SK-N-SH (cell line): Measurements from ENCODE around the gene THSD4. TPM values are rescaled to one million over a fixed set of nuclear protein-coding genes. Genes with fewer than 3 reads are reported as not detected.

Source experiments
- CTCF ChIA-PET: fragments of 300-600, 350-600 bp; formaldehyde crosslinking; extraction: SDS; loops from one replicate; lab custom pipeline; 2021; lab: Yijun Ruan, JAX
- POLR2A ChIA-PET: fragments of 350-600 bp; sonication (Branson Sonifier 250); formaldehyde crosslinking; extraction: SDS; loops from one replicate; lab custom pipeline; 2020; ENCODE audit warnings: antibody characterized with exemption, inconsistent platforms; lab: Yijun Ruan, JAX
- DNase-seq: peaks from one replicate; pipeline ENCODE4 v3.0.0; 2012
- H2AFZ ChIP-seq: fragments of 200-600 bp; sonication (generic); 2 replicates; pipeline ENCODE4 v1.8.1; 2016; ENCODE audit warnings: antibody characterized with exemption, mild to moderate bottlenecking, low read depth
- H3F3A ChIP-seq: fragments of 200-600 bp; sonication (generic); replicated peaks from 2 replicates; pipeline ENCODE3; 2016; ENCODE audit warnings: antibody characterized with exemption, mild to moderate bottlenecking; ENCODE audit not compliant: insufficient read depth
- H3K27ac ChIP-seq, 2 experiments: fragments of 200-500 bp in 1 of 2; fragments of 200-600 bp in 1 of 2; sonication (Bioruptor generic) in 1 of 2; sonication (generic), shearing (Covaris generic) in 1 of 2; 2 replicates each; pipeline versions ENCODE4 v1.5.1 to v1.6.1; 2014 to 2016; ENCODE audit warnings: low read depth in 2 of 2, inconsistent platforms in 1 of 2, low read length in 1 of 2, mild to moderate bottlenecking in 1 of 2, mixed read lengths in 1 of 2
- H3K27me3 ChIP-seq: fragments of 200-600 bp; sonication (generic), shearing (Covaris generic); 2 replicates; pipeline ENCODE4 v1.6.1; 2016; ENCODE audit warnings: mixed run types; ENCODE audit not compliant: insufficient read depth
- H3K36me3 ChIP-seq, 2 experiments: fragments of 200-500 bp in 1 of 2; fragments of 200-600 bp in 1 of 2; sonication (Bioruptor generic) in 1 of 2; sonication (generic) in 1 of 2; replicated peaks in 1 of 2; 2 replicates each; pipeline versions ENCODE3 to v1.5.1; 2014 to 2016; ENCODE audit warnings: low read length in 1 of 2, mild to moderate bottlenecking in 1 of 2; ENCODE audit not compliant: insufficient read depth in 2 of 2, control insufficient read depth in 1 of 2
- H3K4me1 ChIP-seq, 2 experiments: fragments of 200-500 bp in 1 of 2; fragments of 200-600 bp in 1 of 2; sonication (Bioruptor generic) in 1 of 2; sonication (generic), shearing (Covaris generic) in 1 of 2; 2 replicates each; pipeline versions ENCODE4 v1.5.1 to v1.6.1; 2014 to 2016; ENCODE audit warnings: low read depth in 1 of 2, low read length in 1 of 2, mixed run types in 1 of 2; ENCODE audit not compliant: insufficient read depth in 2 of 2, control insufficient read depth in 1 of 2
- H3K4me2 ChIP-seq: fragments of 200-600 bp; sonication (generic), shearing (Covaris generic); 2 replicates; pipeline ENCODE4 v1.6.1; 2017; ENCODE audit warnings: mixed run types
- H3K4me3 ChIP-seq, 2 experiments: fragments of 200-500 bp in 1 of 2; fragments of 200-600 bp in 1 of 2; sonication (Bioruptor generic) in 1 of 2; sonication (generic), shearing (Covaris generic) in 1 of 2; 2 replicates each; pipeline versions ENCODE4 v1.5.1 to v1.8.1; 2014 to 2016; ENCODE audit warnings: low read depth in 2 of 2, inconsistent platforms in 1 of 2, low read length in 1 of 2, mild to moderate bottlenecking in 1 of 2, mixed read lengths in 1 of 2, moderate library complexity in 1 of 2
- H3K79me2 ChIP-seq: fragments of 200-600 bp; sonication (generic); 2 replicates; pipeline ENCODE4 v1.8.1; 2017; ENCODE audit warnings: mild to moderate bottlenecking; ENCODE audit not compliant: insufficient read depth
- H3K9ac ChIP-seq: fragments of 200-600 bp; sonication (generic); 2 replicates; pipeline ENCODE4 v1.6.1; 2017; ENCODE audit warnings: mixed run types
- H3K9me2 ChIP-seq: fragments of 200-600 bp; sonication (generic); 2 replicates; pipeline ENCODE4 v1.6.1; 2017; ENCODE audit warnings: mixed run types
- H3K9me3 ChIP-seq: fragments of 200-600 bp; sonication (generic); 2 replicates; pipeline ENCODE4 v1.6.1; 2017; ENCODE audit warnings: mixed run types, mild to moderate bottlenecking, moderate library complexity
- H4K20me1 ChIP-seq: fragments of 200-600 bp; sonication (generic); 2 replicates; pipeline ENCODE4 v1.6.1; 2017; ENCODE audit warnings: mild to moderate bottlenecking, mixed run types; ENCODE audit not compliant: insufficient read depth
- CHD2 ChIP-seq: fragments of 150-350 bp; IDR thresholded peaks from 2 replicates; pipeline ENCODE4 v1.6.1; 2018; ENCODE audit warnings: low read length; ENCODE audit not compliant: partially characterized antibody
- FOXJ3 ChIP-seq: sonication (generic); formaldehyde crosslinking; IDR thresholded peaks from 2 replicates; pipeline ENCODE4 v1.5.1; 2020; ENCODE audit warnings: mild to moderate bottlenecking, missing genetic modification reagents
- GABPA ChIP-seq: IDR thresholded peaks from 2 replicates; pipeline ENCODE4 v1.4.0; 2012; ENCODE audit warnings: low read depth, mild to moderate bottlenecking
- GATA2 ChIP-seq: sonication (generic); formaldehyde crosslinking; IDR thresholded peaks from 2 replicates; pipeline ENCODE4 v1.5.0; 2020; ENCODE audit warnings: mild to moderate bottlenecking, missing genetic modification reagents
- IRF3 ChIP-seq: fragments of 150-350 bp; IDR thresholded peaks from 2 replicates; pipeline ENCODE4 v1.6.1; 2016; ENCODE audit warnings: mild to moderate bottlenecking, low read depth, low read length
- PBX3 ChIP-seq: IDR thresholded peaks from 2 replicates; pipeline ENCODE4; 2012
- REST ChIP-seq: IDR thresholded peaks from 2 replicates; pipeline ENCODE4 v1.6.1; 2012; ENCODE audit warnings: mild to moderate bottlenecking, low read depth, low read length, moderate library complexity
- USF1 ChIP-seq: IDR thresholded peaks from 2 replicates; pipeline ENCODE4 v1.4.0; 2012; ENCODE audit warnings: low read depth, borderline replicate concordance
- WGBS: methylation state at CpG from one replicate; pipeline ENCODE4 v1.1.6; 2017; ENCODE audit warnings: low lambda C conversion rate; 5-methylcytosine and 5-hydroxymethylcytosine counted together
- polyA plus RNA-seq, 3 experiments: library from polyadenylated mRNA; depleted of rRNA; stranded (reverse); fragments of >200 nt; gene quantifications; 2 replicates each; pipeline ENCODE4 v1.2.3, GENCODE V29; 2012

The THSD4 gene
- polyA plus RNA-seq, 1 of the 3 experiments (the other 2 are of a cell fraction) = 79.1 TPM

- H3K9me2 ChIP-seq = no peaks in the 10 kb centered on the region
- no peak overlapping the region for H3K4me3 ChIP-seq
- no peaks in the 10 kb centered on the region for H3K79me2 ChIP-seq
- H4K20me1 ChIP-seq = no peaks in the 10 kb centered on the region
- ChIA-PET POLR2A (no interaction called here), CTCF (interaction anchor here (1.0 to 1.3 kb wide), 2 partner anchors 23 to 135 kb away, joined by 3 read pairs; no protein-coding TSS in a partner anchor)
- H3K9ac ChIP-seq = no peak overlapping the region
- no peaks in the 10 kb centered on the region for H3K27me3 ChIP-seq
- TF ChIP-seq REST (no peak), PBX3 (peak; percentile 53)
- peak overlapping the region; percentile 89 to 95; a peak in 3 of 4 replicates for H3K27ac ChIP-seq
- 77% methylated on average over 3 of the region's 3 CpGs for WGBS
- peaks cover 0 to 7% of the 10 kb centered on the region in 2 experiments for H3K36me3 ChIP-seq
- no peaks in the 10 kb centered on the region for H3K9me3 ChIP-seq
- H3F3A ChIP-seq = peaks cover 26% of the 10 kb centered on the region
- peaks cover 23 to 37% of the 10 kb centered on the region in 2 experiments for H3K4me1 ChIP-seq
- no peak overlapping the region; the same call in 1 of the 2 replicates for H3K4me2 ChIP-seq
- H2AFZ ChIP-seq = no peak overlapping the region
- DNase-seq = no peak
Measured at GRCh38 chr15:71709808-71710418, 594.6 kb downstream of the THSD4 start.

GRCh38 chr15:71712182-71712581 lies 596.9 kb downstream of the THSD4 start:
- peak overlapping the region; percentile 29; the same call in 1 of the 2 replicates for H3K4me2 ChIP-seq
- TF ChIP-seq IRF3 (no peak), CHD2 (no peak), FOXJ3 (CRISPR knock-in tag) (no peak), GABPA (no peak), GATA2 (CRISPR knock-in tag) (no peak), USF1 (no peak)
- peaks cover 11 to 23% of the 10 kb centered on the region in 2 experiments for H3K4me1 ChIP-seq
- peaks cover 17% of the 10 kb centered on the region for H3F3A ChIP-seq
- peaks cover 0 to 7% of the 10 kb centered on the region in 2 experiments for H3K36me3 ChIP-seq
- no peak for DNase-seq
- no peak overlapping the region for H3K27ac ChIP-seq
- no peaks in the 10 kb centered on the region for H3K9me3 ChIP-seq
- POLR2A ChIA-PET = no interaction called here
- H3K79me2 ChIP-seq = no peaks in the 10 kb centered on the region
- CTCF ChIA-PET = interaction anchor here (1.0 kb wide), 1 partner anchor 444 kb away, joined by 5 read pairs; no protein-coding TSS in a partner anchor
- H4K20me1 ChIP-seq = no peaks in the 10 kb centered on the region
- H3K9me2 ChIP-seq = no peaks in the 10 kb centered on the region
- no peaks in the 10 kb centered on the region for H3K27me3 ChIP-seq
- 0 out of 4 replicates have a peak overlapping the region, but pooled peaks of 1 of the 2 experiments have one; percentile 8 for H3K4me3 ChIP-seq
- no peak overlapping the region for H2AFZ ChIP-seq
- no peak overlapping the region for H3K9ac ChIP-seq
